Natural killer cell (primary cell): ENCODE results near the gene MACROD2. TPM values are rescaled to one million over a fixed set of nuclear protein-coding genes. Genes with fewer than 3 reads are reported as not detected.

Experiments
- ATAC-seq, 3 donors: fragments of 150-1000 bp in 2 of 3; fragments of 200-7000 bp in 1 of 3; cut with Tn5 transposase; 1 replicate in 1 of 3; 2 replicates in 2 of 3; pipeline ENCODE4 v1.10.0; 2021; ENCODE audit warnings: mild to moderate bottlenecking in 2 of 3, moderate library complexity in 2 of 3
- DNase-seq, 2 donors: peaks; one replicate each; pipeline versions ENCODE4 v3.0.0 to v3.0.0-alpha.2; 2013 to 2021; ENCODE audit warnings: mixed read lengths in 1 of 2
- H3K27ac ChIP-seq: one replicate; pipeline ENCODE4 v1.5.1; 2013; ENCODE audit warnings: mild to moderate bottlenecking, low read length
- H3K27me3 ChIP-seq: one replicate; pipeline ENCODE4 v1.6.1; 2013; ENCODE audit warnings: low read length; ENCODE audit not compliant: control insufficient read depth, insufficient read depth
- H3K36me3 ChIP-seq: one replicate; pipeline ENCODE4 v1.6.1; 2013; ENCODE audit warnings: low read length; ENCODE audit not compliant: control insufficient read depth, insufficient read depth
- H3K4me1 ChIP-seq: one replicate; pipeline ENCODE4 v1.6.1; 2013; ENCODE audit warnings: low read length; ENCODE audit not compliant: control insufficient read depth, insufficient read depth
- H3K4me3 ChIP-seq: one replicate; pipeline ENCODE4 v1.5.1; 2013; ENCODE audit warnings: low read length
- H3K9me3 ChIP-seq: one replicate; pipeline ENCODE4 v1.6.1; 2013; ENCODE audit warnings: low read length; ENCODE audit not compliant: control insufficient read depth, insufficient read depth
- H3K27ac Mint-ChIP-seq, 2 donors: one replicate each; pipeline ENCODE4 v1.8.0; 2022; ENCODE audit warnings: mild to moderate bottlenecking in 2 of 2, mixed read lengths in 2 of 2, moderate library complexity in 1 of 2
- H3K27me3 Mint-ChIP-seq, 2 donors: one replicate each; pipeline ENCODE4 v1.8.0; 2022; ENCODE audit warnings: low read depth in 2 of 2, mixed read lengths in 2 of 2
- H3K36me3 Mint-ChIP-seq: one replicate; pipeline ENCODE4 v1.8.0; 2022; ENCODE audit warnings: mixed read lengths
- H3K4me1 Mint-ChIP-seq, 2 donors: one replicate each; pipeline ENCODE4 v1.8.0; 2022; ENCODE audit warnings: mixed read lengths in 2 of 2
- H3K4me3 Mint-ChIP-seq: one replicate; pipeline ENCODE4 v1.8.0; 2022; ENCODE audit warnings: mild to moderate bottlenecking, moderate library complexity, mixed read lengths
- H3K9me3 Mint-ChIP-seq, 2 donors: one replicate each; pipeline ENCODE4 v1.8.0; 2022; ENCODE audit warnings: mixed read lengths in 2 of 2
- CTCF ChIP-seq: fragments of 200-600 bp; IDR thresholded peaks from one replicate; pipeline ENCODE4 v1.8.0; 2022; ENCODE audit warnings: antibody characterized with exemption
- WGBS: methylation state at CpG from one replicate; pipeline ENCODE4 v1.1.7; 2013; ENCODE audit warnings: missing lambda C conversion rate; ENCODE audit not compliant: insufficient coverage; 5-methylcytosine and 5-hydroxymethylcytosine counted together
- intact Hi-C: fragments of 100-400 bp; cut with micrococcal nuclease; formaldehyde crosslinking; loops from one replicate; pipeline ENCODE4 v1.14.2; 2022
- total RNA-seq, 4 donors: library from RNA; stranded (reverse); fragments of 120-200 nt in 1 of 4; gene quantifications; one replicate each; pipeline versions ENCODE4 v1.2.3 to v1.2.4, GENCODE V29; 2013 to 2022

The MACROD2 gene
- total RNA-seq, 3 donors from 2014 or later (not counting 1 experiment from before 2014, with no cell fraction given) = 0.19 to 0.88 TPM; not detected in 1

- H3K4me3 ChIP-seq = no peak overlapping the region
- no peak for ATAC-seq
- no peak for DNase-seq
- H3K4me1 Mint-ChIP-seq = no peaks in the 10 kb centered on the region
- H3K4me3 Mint-ChIP-seq = no peak overlapping the region
- WGBS = 55% methylated on average over 2 of the region's 3 CpGs
- no peak for TF ChIP-seq CTCF
- peaks cover 0 to 2% of the 10 kb centered on the region in 2 donors for H3K9me3 Mint-ChIP-seq
- no peaks in the 10 kb centered on the region for H3K27me3 ChIP-seq
- no peaks in the 10 kb centered on the region for H3K4me1 ChIP-seq
- H3K36me3 ChIP-seq = no peaks in the 10 kb centered on the region
- H3K27ac Mint-ChIP-seq = no peak overlapping the region
- no peak overlapping the region for H3K27ac ChIP-seq
- intact Hi-C loops = no loop called here
- no peaks in the 10 kb centered on the region for H3K27me3 Mint-ChIP-seq
- peaks cover 6% of the 10 kb centered on the region for H3K9me3 ChIP-seq
- no peaks in the 10 kb centered on the region for H3K36me3 Mint-ChIP-seq
These were observed 1760.9 kb downstream of the MACROD2 start for GRCh38 chr20:15756002-15756753.

- no peak overlapping the region for H3K4me3 ChIP-seq
These were observed 1761.4 kb downstream of the MACROD2 start for GRCh38 chr20:15756754-15757115.

GRCh38 chr20:15759594-15759993 lies 1764.3 kb downstream of the MACROD2 start:
- DNase-seq = no peak
- H3K36me3 Mint-ChIP-seq = no peaks in the 10 kb centered on the region
- H3K9me3 Mint-ChIP-seq = peaks cover 0 to 2% of the 10 kb centered on the region in 2 donors
- Histone ChIP-seq H3K27ac (no peak overlapping the region), H3K9me3 (peaks cover 6% of the 10 kb centered on the region), H3K4me1 (no peaks in the 10 kb centered on the region), H3K4me3 (no peak overlapping the region), H3K36me3 (no peaks in the 10 kb centered on the region), H3K27me3 (no peaks in the 10 kb centered on the region)
- TF ChIP-seq CTCF = no peak
- ATAC-seq = no peak
- no peak overlapping the region for H3K27ac Mint-ChIP-seq
- H3K4me3 Mint-ChIP-seq = no peak overlapping the region
- intact Hi-C loops = no loop called here
- no peaks in the 10 kb centered on the region for H3K4me1 Mint-ChIP-seq
- H3K27me3 Mint-ChIP-seq = no peaks in the 10 kb centered on the region
- WGBS = 91% methylated on average over 6 of the region's 6 CpGs

More at GRCh38 chr20:15756754-15757115, 1761.4 kb downstream of the MACROD2 start:
- no peak for TF ChIP-seq CTCF
- Histone ChIP-seq H3K27me3 (no peaks in the 10 kb centered on the region), H3K27ac (no peak overlapping the region), H3K9me3 (peaks cover 6% of the 10 kb centered on the region), H3K4me1 (no peaks in the 10 kb centered on the region), H3K36me3 (no peaks in the 10 kb centered on the region)
- no peaks in the 10 kb centered on the region for H3K4me1 Mint-ChIP-seq
- DNase-seq (no peak), ATAC-seq (no peak)
- H3K4me3 Mint-ChIP-seq = no peak overlapping the region
- intact Hi-C loops = no loop called here
- H3K9me3 Mint-ChIP-seq = peaks cover 0 to 2% of the 10 kb centered on the region in 2 donors
- no peak overlapping the region for H3K27ac Mint-ChIP-seq
- H3K36me3 Mint-ChIP-seq = no peaks in the 10 kb centered on the region
- no peaks in the 10 kb centered on the region for H3K27me3 Mint-ChIP-seq
- WGBS = 86% methylated on average over 1 of the region's 2 CpGs
